GM19438 (cell line): ENCODE measurements around the gene RDX.
"Not testable (repeated sequence)": the region's sequence is repeated elsewhere in the genome, so short reads cannot be mapped to it uniquely, and the experiment has no call there.

Experiments used
- ATAC-seq: cut with Tn5 transposase; IDR thresholded peaks from one replicate; pipeline ENCODE4 v1.9.1; 2021; ENCODE audit warnings: low read depth; ENCODE audit not compliant: unreplicated experiment

Gene RDX

DNA sequence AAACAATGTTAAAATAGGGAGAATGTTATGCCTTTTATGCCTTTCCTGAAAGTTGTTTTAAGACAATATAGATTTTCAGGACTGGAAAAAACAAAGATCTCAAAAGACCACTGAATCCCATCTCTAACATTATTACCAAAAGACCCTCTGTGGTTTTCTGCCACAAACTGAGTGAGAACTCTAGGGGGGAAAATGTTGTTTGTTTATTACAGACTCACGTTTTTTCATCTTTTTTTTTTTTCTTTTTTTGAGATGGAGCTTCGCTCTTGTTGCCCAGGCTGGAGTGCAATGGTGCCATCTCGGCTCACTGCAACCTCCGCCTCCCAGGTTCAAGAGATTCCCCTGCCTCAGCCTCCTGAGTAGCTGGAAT lies 9.6 kb upstream of the RDX start:
- ATAC-seq = not testable (repeated sequence)

DNA sequence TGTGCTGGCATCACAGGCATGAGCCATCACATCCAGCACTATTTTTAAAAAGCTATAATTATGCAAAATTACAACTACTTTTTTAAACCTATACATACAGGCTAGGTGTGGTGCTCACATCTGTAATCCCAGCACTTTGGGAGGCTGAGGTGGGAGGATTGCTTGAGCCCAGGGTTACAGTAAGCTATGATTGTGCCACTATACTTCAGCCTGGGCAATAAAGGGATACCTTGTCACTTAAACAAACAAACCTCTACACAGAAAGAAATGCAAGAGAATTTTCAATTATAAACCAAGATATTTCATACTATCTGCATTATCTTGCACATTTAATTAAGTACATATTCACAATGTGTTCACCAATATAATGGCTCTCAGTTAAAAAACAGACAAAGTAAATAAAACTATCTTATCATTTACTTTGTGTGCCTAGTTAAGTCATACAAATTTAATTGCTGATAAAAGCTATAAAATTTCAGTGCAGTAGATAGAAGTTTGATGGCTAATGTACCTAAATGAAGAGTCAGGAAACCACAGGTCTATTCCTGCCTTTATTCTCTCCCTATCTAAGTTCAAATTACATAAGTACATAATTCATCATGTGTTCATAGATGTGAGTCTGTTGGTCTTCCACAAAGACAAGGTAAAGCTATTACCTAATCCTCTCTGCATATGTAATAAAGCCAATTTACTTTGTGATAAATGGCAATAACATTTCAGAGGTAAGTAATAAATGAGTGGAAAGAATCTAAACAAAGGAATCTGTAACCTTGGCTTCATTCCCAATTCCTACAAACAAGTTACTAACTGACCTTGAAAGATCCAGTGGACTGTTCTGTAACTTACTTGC lies 9.0 kb upstream of the RDX start:
- ATAC-seq = no peak

DNA sequence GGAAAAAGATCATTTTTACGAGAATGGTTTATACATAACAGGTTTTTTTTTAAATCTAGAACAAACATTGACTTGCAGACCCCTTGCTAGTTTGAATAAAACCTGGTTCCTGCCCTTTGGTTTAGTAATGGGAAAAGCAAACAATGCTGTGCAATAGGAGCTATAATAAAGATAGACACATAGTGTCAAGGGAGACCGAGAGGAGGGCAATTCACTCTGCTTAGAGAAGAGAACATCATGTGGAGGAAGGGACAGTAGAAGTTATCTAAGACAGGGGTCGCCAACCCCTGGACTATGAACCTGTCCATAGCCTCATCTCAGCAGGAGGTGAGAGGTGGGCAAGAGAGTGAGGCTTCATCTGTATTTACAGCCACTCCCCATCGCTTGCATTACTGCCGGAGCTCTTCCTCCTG lies 7.0 kb upstream of the RDX start:
- ATAC-seq = no peak

DNA sequence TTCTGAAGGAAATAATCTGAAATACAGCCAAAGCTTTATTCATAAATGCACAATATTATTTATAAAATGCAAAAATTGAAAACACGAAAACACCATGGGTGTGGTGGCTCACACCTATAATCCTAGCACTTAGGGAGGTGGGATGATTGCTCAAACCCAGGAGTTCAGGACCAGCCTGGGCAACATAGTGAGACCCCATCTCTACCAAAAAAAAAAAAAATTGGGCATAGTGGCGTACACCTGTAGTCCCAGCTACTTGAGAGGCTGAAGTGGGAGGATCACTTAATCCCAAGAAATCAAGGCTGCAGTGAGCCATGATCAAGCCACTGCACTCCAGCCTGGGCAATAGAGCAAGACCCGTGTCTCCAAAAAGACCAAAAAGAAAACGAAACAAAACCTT lies 5.2 kb upstream of the RDX start:
- ATAC-seq = no peak

DNA sequence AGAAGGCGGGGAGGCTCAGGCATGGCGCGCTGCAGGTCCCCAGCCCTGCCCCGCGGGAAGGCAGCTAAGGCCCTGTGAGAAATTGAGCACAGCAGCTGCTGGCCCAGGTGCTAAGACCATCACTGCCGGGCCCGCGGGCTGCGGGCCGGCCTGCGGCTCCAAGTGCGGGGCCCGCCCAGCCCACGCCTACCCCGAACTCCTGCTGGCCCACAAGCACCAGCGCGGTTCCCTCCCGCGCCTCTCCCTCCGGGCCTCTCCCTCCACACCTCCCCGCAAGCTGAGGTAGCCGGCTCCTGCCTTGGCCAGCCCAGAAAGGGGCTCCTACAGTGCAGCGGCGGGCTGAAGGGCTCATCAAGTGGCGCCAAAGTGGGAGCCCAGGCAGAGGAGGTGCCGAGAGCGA lies 4.6 kb upstream of the RDX start:
- no peak for ATAC-seq

DNA sequence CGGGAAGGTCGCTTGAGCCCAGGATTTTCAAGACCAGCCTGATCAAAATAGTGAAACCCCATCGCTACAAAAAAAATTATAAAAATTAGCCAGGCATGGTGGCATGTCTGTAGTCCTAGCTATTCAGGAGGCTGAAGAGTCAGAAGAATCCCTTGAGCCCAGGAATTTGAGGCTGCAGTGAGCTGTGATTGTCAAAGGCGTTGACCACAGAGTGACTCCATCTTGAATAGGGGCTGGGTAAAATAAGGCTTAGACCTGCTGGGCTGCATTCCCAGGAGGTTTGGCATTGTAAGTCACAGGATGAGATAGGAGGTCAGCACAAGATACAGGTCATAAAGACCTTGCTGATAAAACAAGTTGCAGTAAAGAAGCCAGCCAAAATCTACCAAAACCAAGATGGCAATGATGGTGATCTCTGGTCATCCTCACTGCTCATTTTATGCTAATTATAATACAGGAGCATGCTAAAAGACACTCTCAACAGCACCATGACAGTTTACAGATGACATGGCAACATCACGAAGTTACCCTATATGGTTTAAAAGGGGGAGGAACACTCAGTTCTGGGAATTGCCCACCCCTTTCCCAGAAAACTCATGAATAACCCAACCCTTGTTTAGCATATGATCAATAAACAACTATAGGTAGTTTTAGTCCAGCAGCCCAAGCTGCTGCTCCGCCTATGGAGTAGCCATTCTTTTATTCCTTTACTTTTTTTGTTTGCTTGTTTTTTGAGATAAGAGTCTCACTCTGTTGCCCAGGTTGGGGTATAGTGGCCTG lies 2.8 kb upstream of the RDX start:
- ATAC-seq = no peak

DNA sequence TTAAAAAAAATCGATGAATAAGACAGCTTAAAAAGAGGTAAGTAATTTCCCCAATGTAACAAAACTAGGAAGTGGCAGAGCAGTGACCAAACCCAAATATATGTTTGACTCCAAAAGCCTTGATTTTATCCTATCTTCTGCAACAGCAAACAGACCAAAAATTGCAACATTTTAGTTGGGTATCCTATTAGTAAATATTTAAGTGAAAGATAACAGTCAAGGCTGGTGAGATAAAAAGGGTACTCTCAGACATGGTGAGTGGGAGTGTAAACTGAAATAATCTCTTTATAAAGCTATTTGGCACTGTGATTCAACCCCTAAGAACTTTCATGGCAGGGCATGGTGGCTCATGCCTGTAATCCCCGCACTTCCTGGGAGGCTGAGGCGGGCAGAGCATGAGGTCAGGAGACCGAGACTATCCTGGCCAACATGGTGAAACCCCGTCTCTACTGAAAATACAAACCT lies 1.9 kb upstream of the RDX start:
- no peak for ATAC-seq

DNA sequence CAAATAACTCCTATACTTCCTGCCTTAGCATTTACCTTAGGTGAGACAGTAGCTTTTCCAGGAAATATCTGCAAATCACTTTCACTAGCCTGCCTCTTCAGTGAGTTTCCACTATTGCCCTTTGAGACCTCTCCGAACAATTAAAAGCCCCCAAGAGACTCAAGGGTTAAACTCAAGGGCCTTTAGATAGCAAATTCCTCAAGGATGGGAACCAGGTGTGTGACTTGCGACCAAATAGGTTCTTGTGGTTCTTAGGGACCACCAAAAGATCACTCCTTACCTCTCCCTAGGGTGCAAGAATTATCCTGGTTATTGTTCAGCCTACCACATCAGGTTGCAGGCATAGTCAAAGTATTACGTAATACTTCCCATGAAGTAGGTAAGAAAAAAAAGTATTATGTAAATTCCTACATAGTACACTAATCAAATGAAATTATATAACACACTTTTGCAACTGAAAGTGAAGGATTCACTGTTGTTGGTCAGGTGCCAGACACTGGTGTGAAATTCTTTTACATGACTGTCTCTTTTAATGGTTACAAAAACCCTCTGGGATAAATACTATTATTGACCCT lies 1.4 kb upstream of the RDX start:
- ATAC-seq = no peak

DNA sequence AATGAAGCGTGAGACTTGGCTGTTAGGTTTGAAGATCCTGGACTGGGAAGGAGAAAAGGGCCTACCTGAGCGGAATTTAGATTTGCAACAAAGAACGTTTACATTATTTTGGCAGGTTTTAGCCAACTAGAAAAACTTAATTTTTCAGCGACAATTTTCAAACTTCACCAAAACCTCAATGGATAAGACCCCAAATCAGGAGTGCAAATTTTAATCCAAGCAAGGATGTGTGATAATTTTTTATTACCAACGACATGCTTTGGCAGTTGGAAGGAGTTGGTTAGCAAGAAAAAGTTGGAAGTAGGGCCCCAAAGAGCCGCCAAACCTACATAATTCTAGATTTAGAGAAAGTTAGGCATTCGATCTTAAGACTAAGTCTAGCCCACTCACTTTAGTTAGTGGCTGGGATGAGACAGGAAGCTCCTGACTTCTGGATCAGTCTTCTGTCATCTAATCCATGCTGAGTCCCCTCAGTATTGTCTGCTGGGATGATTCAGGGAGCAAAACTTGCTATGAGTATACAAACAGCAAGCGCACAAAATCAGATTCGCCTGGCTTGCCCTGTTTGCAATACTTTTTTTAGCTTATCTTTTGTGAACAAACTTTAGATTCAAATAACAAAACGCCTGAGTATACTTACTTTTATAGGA lies 787 bp upstream of the RDX start:
- ATAC-seq = no peak

DNA sequence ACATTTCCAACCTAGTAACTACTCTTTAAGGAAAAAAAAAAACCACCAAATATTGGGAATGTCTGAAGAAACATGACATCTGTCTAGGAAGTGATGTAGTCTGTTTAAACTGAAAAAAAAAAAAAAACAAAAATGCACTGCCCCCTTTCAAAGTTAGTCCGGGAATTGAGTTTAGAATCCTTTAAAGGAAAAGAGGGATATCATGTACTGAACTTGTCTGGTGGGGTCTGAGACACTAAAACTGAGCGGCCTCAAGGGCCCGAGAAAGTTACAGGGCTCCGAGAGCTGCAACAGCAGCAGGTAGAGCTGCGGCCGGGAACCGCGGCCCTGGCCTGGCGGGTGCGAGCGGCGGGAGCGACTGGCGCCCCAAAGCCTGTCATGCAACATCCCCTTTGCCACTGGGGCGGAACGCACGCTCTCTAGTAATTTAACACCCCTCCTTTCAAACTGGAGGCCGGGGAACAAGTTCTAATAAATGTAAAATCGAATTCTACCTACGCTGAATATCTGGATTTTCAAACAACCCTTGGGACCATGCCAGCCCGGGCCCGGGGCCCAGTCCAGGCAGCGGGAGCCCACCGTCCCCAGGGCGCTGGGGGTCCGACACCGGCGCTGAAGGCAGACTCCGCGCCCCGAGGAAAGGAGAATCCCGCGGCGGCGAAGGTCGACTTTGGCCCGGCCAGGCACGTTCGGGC lies 736 bp downstream of the RDX start:
- ATAC-seq = peak; percentile 64

DNA sequence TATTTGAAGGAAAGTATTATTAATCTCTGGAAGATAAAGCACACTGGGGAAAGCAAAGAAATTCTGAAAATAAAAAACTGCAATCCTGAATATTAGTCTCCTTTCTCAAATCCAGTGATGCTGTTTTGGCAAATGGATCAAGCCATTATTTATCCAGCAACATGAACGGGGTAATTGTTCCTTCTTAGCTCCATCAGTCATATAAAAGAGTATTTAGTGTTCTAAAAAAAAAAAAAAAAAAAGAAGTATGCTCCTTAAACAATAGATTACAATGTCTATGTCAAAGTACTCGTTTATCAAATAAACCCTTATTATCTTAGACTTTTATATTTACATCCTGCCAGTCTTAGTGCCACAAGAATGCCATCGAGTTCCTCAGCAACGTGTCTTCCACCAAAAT lies 1.3 kb downstream of the RDX start:
- no peak for ATAC-seq

DNA sequence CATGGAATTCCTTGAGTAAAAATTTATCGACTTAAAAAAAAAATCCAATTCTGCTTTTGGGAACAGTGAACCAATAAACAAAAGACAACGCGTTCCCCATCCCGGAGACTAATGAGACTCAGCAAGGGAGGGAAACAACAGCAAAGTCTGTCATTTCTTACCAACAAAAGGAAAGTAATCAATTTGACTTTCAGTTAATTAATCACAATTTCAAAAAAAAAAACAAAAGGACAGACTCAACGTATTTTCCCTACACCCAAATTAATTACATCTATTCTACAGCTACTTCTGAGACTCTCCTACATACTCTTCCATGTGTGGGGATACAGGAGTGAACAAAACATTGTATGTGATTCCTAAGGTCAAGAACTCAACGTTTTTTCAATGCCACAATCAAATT lies 1.9 kb downstream of the RDX start:
- no peak for ATAC-seq

DNA sequence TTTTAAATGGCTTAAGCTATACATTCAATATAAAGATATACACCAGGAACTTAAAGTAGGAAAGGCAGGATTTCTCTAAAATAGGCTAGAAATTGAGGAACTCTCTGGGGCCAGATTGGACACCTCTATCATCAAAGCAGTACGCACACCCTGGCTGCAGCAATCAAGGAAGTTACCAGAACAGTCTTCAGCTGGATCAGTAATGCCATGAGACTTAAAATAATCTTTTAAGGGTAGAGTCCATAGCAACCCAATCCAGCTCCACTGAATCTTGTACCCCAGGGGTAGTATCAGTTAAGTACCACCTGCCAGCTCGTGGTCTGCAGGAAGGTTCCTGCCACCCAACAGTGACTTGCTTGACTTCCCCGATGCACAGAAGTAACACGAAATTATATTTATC lies 3.0 kb downstream of the RDX start:
- no peak for ATAC-seq

DNA sequence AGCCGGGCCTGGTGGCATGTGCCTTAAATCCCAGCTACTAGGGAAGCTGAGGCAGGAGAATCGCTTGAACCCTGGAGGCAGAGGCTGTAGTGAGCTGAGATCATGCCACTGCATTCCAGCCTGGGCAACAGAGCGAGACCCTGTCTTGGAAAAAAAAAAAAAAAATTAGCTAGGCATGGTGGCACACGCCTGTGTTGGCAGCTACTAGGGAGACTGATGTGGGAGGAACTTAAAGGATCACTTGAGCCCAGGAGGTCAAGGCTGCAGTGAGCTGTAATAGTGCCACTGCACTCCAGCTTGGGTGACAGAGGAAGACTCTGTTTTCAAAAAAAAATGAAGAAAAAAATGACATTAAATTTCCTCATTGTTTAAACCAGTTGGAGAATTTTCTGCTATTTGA lies 4.3 kb downstream of the RDX start:
- ATAC-seq = not testable (repeated sequence)

DNA sequence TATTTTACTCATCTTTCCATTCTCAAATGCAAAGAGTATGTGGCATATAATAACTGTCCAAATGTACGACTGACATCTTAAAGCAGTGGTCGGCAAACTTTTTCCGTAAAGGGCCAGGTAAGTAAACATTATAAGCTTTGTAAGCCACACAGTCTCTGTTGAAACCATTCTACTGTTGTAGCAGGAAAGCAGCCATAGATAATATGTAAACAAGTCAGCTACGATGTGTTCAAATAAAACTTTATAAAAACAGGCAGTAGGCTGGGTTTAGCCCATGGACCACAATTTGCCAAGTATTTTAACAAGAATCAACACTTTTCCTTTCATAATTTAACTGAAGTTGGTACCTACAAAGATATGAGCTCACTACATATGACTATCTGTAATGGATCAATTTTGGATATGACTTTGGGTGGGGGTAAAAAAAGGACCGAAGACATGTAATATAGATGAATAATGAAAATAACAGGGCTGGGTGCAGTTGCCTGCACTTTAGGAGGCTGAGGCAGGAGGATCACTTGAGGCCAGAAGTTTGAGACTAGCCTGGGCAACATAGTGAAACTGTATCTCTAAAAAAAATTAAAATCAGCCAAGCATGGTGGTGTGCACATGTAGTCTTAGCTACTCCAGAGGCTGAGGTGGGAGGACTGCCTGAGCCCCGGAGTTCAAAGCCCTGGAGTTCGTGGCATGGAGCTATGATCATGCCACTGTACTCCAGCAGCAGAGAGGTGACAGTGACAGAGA lies 5.7 kb downstream of the RDX start:
- no peak for ATAC-seq

DNA sequence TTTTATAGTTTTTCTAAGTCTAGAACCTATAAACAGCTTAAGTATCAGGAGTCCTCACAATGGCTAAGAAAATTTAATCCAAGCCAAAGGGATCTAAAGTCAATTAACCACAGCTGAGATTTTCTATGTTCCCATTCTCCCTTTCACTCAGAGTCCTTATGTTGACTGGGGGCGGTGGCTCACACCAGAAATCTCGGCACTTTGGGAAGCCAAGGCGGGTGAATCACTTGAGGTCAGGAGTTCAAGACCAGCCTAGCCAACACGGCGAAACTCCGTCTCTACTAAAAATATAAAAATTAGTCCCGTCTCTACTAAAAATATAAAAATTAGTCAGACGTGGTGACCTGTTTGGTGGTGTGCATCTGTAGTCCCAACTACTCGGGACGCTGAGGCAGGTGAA lies 6.9 kb downstream of the RDX start:
- no peak for ATAC-seq

DNA sequence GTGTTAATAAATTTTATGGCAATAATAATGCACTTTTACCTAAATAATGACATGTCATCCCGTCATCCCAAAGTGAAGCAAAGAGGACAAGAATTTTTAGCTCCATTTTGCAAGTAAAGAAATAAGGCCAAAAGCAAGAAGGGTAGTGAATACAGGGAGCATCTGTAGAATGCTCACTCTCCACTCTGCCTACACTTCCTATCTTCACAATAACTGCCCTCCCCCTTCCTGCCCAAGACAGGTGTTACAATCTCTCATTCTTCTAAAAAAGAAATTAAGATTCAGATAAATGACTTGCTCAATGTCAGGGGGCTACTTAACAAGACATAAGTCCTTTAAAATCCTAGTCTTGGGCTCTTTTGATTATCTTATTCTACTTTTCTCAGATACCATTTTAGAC lies 8.9 kb downstream of the RDX start:
- no peak for ATAC-seq

DNA sequence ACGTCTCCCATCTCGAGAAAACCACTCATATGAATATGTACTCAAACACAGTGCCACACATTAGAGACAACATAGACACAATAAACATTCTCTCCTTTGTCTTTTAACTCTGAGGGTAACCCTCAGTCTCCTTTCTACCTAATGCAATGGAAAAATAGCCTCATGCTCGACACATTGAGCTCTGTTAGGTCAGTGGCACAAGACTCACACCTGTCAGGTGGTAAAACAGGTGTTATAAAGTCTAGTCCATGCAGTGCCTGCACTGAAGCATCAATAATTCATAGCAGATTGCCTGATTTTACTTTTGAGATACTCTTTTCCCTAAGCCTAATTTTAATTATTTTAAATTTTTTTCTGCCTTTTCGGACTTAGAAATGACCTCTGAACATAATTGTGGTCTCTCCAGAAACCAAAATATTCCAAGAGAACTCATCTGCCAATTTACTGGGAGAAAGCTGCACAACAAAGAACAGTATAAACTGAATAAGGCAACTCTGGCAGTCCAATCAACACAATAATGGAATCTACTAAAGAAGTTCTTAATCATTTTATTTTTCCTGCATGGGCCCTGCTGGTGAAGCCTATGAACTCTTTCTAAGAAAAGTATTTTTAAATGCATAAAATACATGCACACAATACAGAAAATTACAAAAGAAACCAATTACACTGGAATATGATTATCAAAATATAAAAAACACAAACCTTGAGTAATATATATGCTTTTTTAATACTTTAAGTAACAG lies 9.9 kb downstream of the RDX start:
- ATAC-seq = no peak

DNA sequence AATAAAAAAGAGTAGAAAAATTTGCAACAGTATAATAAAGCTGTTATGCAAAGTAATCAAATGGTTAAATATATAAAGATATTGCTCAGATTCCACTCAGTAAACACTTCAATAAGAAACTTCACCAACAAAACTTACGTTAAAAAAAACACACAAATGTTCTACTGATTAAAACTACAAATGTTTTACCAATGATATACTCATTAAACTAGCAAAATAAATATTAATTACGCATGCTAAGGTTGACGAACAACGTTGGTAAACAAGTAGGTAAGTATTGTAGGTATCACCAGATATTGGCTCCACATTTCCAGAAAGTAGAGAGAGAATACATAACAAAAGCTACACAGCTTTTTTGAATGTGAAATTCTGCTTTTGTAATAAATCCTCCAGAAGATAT lies 12.6 kb downstream of the RDX start:
- ATAC-seq = no peak
